Fibroblast of gingiva (primary cell): ENCODE results near the gene NAGS.
A peak's percentile ranks its signal among the peaks of the same experiment; 100 is the strongest.
"Not testable (repeated sequence)": the region's sequence is repeated elsewhere in the genome, so short reads cannot be mapped to it uniquely, and the experiment has no call there.

Source experiments
- DNase-seq: peaks from one replicate; pipeline ENCODE4 v3.0.0-alpha.2; 2011; ENCODE audit warnings: low read depth

Gene NAGS

GRCh38 chr17:44007346-44008204, 3.2 kb downstream of the NAGS start:
- peak; percentile 63 for DNase-seq

DNA sequence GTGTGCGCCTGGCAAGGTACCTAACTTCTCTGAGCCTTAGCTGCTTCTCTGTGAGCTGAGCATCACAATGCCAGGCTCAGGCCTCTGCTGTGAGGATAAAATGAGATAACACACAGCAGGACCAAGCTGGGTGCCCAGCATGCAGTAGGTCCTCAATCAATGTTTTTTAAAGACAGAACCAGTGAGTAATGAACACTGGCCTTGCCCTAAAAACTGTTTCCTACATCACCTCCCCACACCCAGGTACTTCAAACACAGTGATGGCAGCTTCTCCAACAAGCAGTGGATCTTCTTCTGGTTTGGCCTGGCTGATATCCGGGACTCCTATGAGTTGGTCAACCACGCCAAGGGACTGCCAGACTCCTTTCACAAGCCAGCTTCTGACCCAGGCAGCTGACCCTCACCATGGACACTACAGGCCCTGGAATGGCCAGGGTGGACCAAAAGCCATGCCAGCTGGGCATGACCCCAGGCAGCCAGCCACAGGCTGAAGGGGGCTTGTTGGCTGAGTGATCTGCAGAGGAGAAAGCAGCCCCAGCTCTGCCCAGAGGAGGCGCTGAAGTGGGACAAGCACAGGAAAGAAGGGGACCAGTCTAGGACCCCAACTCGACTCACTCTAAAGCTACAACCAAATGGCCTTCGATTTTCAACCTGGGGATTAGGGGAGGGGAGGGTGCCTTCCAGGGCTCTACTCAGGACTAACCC, 3.9 kb downstream of the NAGS start:
- no peak for DNase-seq

GRCh38 chr17:44010966-44011647, 6.7 kb downstream of the NAGS start:
- DNase-seq, result peak; percentile 96

- no peak for DNase-seq
Observed at GRCh38 chr17:44011876-44012275, 7.5 kb downstream of the NAGS start.

GRCh38 chr17:44012391-44012790, 8.0 kb downstream of the NAGS start:
- DNase-seq, result no peak

GRCh38 chr17:44012874-44013273, 8.5 kb downstream of the NAGS start:
- no peak for DNase-seq

DNA sequence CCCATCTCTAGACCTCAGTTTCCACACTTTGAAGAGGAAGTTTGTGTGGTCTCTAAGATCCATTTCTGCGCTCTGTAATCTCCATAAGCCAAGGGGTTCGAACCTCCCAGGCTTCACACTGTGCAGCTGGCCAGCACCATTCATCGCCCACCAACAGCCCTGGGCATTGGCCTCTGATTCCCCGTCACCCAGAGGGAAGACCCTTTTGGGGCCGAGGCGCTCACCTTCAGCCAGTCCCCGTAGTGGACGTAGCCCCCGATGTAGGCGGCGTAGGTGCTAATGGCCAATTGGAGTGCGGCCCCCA, 9.7 kb downstream of the NAGS start:
- no peak for DNase-seq

- peak; percentile 93 for DNase-seq
Observed at GRCh38 chr17:44014437-44015172, 10.2 kb downstream of the NAGS start, which contains the start of gene TMEM101. TSS of gene TMEM101 (minus strand) at chr17:44014963. CDS start at chr17:44014952, 11 bp downstream.

GRCh38 chr17:44021227-44021626, 16.8 kb downstream of the NAGS start:
- DNase-seq, result not testable (repeated sequence)

DNA sequence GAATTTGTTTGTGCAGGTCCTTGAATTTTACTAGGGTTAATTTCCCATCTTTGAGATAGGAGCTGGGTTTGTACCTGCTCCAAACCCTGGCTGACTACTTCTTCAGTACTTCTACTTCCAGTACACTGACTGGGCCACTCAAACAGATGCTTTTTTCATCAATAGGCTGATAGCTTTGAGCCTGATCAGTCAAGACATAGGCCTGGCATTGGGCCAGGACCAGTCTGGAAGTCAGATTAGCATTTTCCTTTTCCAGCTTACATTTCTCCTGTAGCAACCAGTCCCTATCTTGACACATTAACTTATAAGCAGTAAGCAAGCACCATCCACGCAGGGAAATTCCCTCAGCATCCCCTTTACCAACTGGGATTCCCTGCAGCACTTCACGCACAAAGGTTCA, 17.8 kb downstream of the NAGS start:
- DNase-seq, result no peak

DNA sequence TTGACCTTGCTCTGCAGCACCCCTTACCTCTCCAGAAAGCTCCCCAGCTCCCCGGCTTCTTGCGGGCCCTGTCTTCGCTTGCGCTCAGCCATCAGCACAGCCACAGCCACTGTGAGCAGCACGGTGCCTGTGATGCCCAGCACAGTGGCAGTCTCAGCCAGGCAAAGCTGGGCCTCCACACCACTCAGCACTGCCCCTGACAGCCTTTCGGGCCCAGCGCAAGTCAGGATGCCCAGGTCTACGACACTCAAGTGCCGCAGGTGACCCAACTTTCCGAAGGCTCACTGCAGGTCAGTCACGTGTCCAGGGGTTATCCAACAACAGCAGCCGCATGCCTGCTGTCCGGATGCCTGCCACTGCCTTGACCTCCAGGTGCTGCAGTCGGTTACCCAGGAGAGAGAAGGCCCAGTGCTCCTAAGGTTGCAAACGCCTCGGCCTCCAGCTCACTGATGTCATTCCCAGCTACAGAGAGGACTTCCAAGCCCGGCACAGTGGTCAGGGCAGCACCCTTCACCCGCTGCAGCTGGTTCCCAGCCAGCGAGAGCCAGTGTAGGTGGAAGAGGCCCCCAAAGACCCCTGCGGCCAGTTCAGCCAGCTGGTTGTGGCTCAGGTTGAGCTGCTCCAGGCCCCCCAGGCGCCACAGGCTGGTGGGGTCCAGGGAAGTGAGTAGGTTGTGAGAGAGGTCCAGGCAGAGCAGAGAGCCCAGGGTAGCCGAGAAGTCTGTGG, 19.3 kb downstream of the NAGS start:
- DNase-seq, result no peak

DNA sequence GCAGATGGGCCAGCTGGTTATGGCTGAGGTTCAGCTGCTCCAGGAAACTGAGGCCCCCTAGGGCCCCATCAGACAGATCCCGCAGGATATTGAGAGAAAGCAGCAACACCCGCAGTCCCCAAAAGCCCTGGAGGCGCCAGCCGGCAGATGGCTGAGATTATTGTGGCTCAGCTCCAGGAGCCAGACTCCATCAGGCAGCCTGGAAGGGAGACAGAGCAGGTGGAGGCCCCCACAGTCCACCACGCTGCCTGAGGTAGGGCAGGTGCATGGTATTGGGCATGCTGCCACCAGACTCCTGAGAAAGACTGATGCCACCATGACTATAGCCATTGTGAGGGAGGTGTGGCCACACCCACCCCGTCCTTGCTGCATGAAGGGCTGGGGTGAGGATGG, 19.8 kb downstream of the NAGS start:
- no peak for DNase-seq

- no peak for DNase-seq
Observed at GRCh38 chr17:44024853-44025252, 20.4 kb downstream of the NAGS start.

DNA sequence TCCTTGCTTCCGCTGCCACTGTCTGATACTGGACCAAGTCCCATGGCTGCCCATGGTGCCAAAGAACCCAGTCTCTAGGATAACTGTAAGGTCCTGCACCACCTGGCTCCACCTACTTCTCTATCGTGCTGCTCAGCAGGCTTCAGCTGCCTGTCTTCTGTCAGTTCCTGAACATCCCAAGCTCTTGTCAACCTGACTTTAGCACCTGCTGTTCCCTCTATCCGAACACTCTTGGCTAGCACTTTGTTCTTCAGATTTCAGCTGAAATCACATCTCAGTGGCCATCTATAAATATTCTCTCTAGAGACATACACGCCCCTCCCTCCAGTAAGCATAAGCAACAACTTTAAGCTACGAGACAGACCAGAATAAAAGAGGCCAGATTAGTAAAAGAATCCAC, 25.3 kb downstream of the NAGS start:
- DNase-seq, result no peak

DNA sequence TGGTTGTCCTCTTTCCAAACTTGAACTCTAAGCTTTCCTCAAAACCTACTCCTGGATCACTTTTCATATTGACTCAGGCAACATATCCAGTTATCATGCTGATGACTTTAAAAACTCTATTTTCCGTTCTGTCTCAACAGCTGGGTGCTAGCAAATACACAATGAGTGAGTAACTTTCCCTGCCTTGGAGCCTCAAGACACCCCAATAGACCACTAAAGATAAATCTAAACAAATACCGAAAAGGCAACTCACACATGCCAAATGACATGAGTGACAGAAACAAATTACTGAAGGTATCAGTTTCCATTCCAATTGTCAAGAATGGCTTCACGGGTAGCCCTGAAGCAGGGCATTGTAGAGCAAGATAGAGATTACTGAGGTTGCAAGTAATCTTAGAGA, 26.1 kb downstream of the NAGS start:
- no peak for DNase-seq

GRCh38 chr17:44033861-44034408, 29.5 kb downstream of the NAGS start:
- no peak for DNase-seq

- DNase-seq, result not testable (repeated sequence)
Observed at GRCh38 chr17:44034688-44035087, 30.3 kb downstream of the NAGS start.

- peak; percentile 6 for DNase-seq
Observed at GRCh38 chr17:44037471-44037870, 33.0 kb downstream of the NAGS start.

GRCh38 chr17:44038604-44039011, 34.2 kb downstream of the NAGS start:
- no peak for DNase-seq

DNA sequence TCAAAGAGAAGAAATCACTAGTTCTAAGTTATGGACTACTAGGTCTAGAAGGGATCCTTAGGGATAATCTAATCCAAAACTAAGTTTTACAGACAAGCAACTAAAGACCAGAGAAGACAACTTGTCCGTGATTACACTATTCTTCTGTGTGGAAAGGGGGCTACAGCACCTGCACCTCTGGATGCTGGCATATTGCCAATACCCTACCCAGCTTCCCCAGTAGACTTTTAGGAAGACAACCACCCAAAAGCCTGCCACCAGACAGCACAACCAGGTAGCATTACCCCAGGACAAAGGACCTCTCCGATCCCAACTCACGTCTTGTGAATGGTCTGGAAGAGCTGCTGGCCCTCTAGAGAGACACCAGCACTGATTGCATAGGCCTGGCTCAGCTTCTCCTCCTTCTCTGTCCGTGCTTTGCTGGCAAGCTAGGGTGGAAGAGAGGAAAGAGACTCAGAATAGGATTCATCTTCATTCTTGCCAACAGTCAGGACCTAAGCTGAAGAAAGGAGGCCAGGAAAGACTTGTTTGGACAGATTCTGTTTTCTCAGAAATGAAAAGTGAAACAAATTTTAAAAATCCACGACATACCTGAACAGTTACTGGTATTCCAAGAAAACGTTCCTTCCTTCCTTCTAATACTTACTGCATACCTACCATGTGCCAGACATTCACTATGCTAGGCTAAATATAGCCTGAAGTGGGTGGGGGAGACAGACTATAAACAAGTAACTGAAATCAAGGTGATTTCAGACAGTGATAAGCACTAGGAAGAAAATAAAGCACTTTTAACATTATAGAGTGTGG, 35.6 kb downstream of the NAGS start:
- no peak for DNase-seq
